BE2C (cell line): ENCODE measurements around the gene CDC42BPA.
"Not testable (repeated sequence)": the region's sequence is repeated elsewhere in the genome, so short reads cannot be mapped to it uniquely, and the experiment has no call there.

Experiments
- DNase-seq: peaks from one replicate; pipeline ENCODE4 v3.0.0-alpha.2; 2020
- H3K27me3 ChIP-seq: fragments of 250-450 bp; sonication (Bioruptor Pico); 2 replicates; pipeline ENCODE4 v1.5.1; 2020; ENCODE audit warnings: mild to moderate bottlenecking
- H3K36me3 ChIP-seq: fragments of 250-450 bp; sonication (Bioruptor Pico); 2 replicates; pipeline ENCODE4 v1.5.1; 2020; ENCODE audit warnings: mild to moderate bottlenecking
- H3K4me1 ChIP-seq: fragments of 250-450 bp; sonication (Bioruptor Pico); 2 replicates; pipeline ENCODE4 v1.5.1; 2020
- H3K4me3 ChIP-seq: 2 replicates; pipeline ENCODE4 v1.5.1; 2011; ENCODE audit warnings: low read depth, low read length
- H3K9me3 ChIP-seq: fragments of 250-450 bp; sonication (Bioruptor Pico); 2 replicates; pipeline ENCODE4 v1.5.1; 2020
- CTCF ChIP-seq: IDR thresholded peaks from 2 replicates; pipeline ENCODE4 v1.5.1; 2012; ENCODE audit warnings: mild to moderate bottlenecking, low read depth, low read length

Gene CDC42BPA

GRCh38 chr1:227244339-227245118 is 73.8 kb downstream of the CDC42BPA start:
- no peak overlapping the region for H3K4me3 ChIP-seq
- no peak for DNase-seq

GRCh38 chr1:227242811-227243682 is 75.2 kb downstream of the CDC42BPA start:
- no peak for DNase-seq
- H3K27me3 ChIP-seq: no peaks in the 10 kb centered on the region
- H3K4me1 ChIP-seq: no peaks in the 10 kb centered on the region
- no peaks in the 10 kb centered on the region for H3K36me3 ChIP-seq
- H3K9me3 ChIP-seq: no peaks in the 10 kb centered on the region
- no peak for TF ChIP-seq CTCF
- no peak overlapping the region for H3K4me3 ChIP-seq

More at GRCh38 chr1:227244339-227245118, 73.8 kb downstream of the CDC42BPA start:
- H3K4me1 ChIP-seq: no peaks in the 10 kb centered on the region
- no peaks in the 10 kb centered on the region for H3K27me3 ChIP-seq
- no peaks in the 10 kb centered on the region for H3K36me3 ChIP-seq
- no peaks in the 10 kb centered on the region for H3K9me3 ChIP-seq
- TF ChIP-seq CTCF: no peak

- H3K4me1 ChIP-seq: no peaks in the 10 kb centered on the region
- TF ChIP-seq CTCF: no peak
- H3K36me3 ChIP-seq: no peaks in the 10 kb centered on the region
- no peaks in the 10 kb centered on the region for H3K27me3 ChIP-seq
- no peak overlapping the region for H3K4me3 ChIP-seq
- DNase-seq: no peak
- no peaks in the 10 kb centered on the region for H3K9me3 ChIP-seq
These were observed 77.3 kb downstream of the CDC42BPA start for GRCh38 chr1:227240983-227241382.

GRCh38 chr1:227234998-227235405 is 83.3 kb downstream of the CDC42BPA start:
- DNase-seq: peak; percentile 68
- Histone ChIP-seq H3K27me3 (no peaks in the 10 kb centered on the region), H3K4me1 (no peaks in the 10 kb centered on the region), H3K4me3 (no peak overlapping the region), H3K36me3 (peaks cover 4% of the 10 kb centered on the region; the same call in 1 of the 2 replicates), H3K9me3 (no peaks in the 10 kb centered on the region)
- peak; percentile 81 for TF ChIP-seq CTCF

GRCh38 chr1:227231128-227231527 is 87.2 kb downstream of the CDC42BPA start:
- not testable (repeated sequence) for H3K4me3 ChIP-seq, H3K9me3 ChIP-seq, H3K36me3 ChIP-seq, H3K4me1 ChIP-seq, DNase-seq, H3K27me3 ChIP-seq

- DNase-seq: no peak
- TF ChIP-seq CTCF: no peak
- Histone ChIP-seq H3K9me3 (no peaks in the 10 kb centered on the region), H3K4me1 (no peaks in the 10 kb centered on the region), H3K4me3 (no peak overlapping the region), H3K27me3 (no peaks in the 10 kb centered on the region), H3K36me3 (no peaks in the 10 kb centered on the region)
These were observed 90.1 kb downstream of the CDC42BPA start for GRCh38 chr1:227228201-227228600.
